Measurements from ENCODE around the gene ZNF302. TPM values are rescaled to one million over a fixed set of nuclear protein-coding genes. Genes with fewer than 3 reads are reported as not detected.

Gene ZNF302
- total and polyA plus RNA-seq, 2 donors from 2014 or later = 25.5 to 36.4 TPM

- intact Hi-C loops (cut with DNase I) = no loop called here
- no peak for FAIRE-seq
Observed at GRCh38 chr19:34731964-34732363, 54.5 kb downstream of the ZNF302 start.

GRCh38 chr19:34732612-34733211, 55.2 kb downstream of the ZNF302 start:
- FAIRE-seq = no peak
- peak overlapping the region; percentile 16 to 98 (median 83) for H3K4me3 ChIP-seq (ENCODE audit: low read length in 3 of 3)
- intact Hi-C loops (cut with DNase I) = no loop called here
- H3K9me3 ChIP-seq (ENCODE audit: control insufficient read depth in 2 of 3, insufficient read depth in 1 of 3, low read length in 3 of 3) = peaks cover 0 to 17% (median 1%) of the 10 kb centered on the region in 3 donors
- peaks cover 6 to 20% (median 11%) of the 10 kb centered on the region in 3 donors for H3K36me3 ChIP-seq (ENCODE audit: control insufficient read depth in 2 of 3, insufficient read depth in 3 of 3, low read length in 3 of 3)
- H3K9ac ChIP-seq (ENCODE audit: low read length in 3 of 3) = peak overlapping the region in 2 of 3 donors; percentile 40 to 97
- peaks cover 0 to 8% (median 5%) of the 10 kb centered on the region in 3 donors for H3K4me1 ChIP-seq (ENCODE audit: control insufficient read depth in 2 of 3, insufficient read depth in 2 of 3, low read depth in 1 of 3, low read length in 3 of 3)
- no peak for TF ChIP-seq CTCF (IDR thresholded peaks at IDR 0.05; ENCODE audit: borderline replicate concordance, extremely low read depth, insufficient read depth)
- peak; percentile 23 to 68 (median 45) for DNase-seq
- peak overlapping the region; percentile 23 to 63 for H3K27ac ChIP-seq (ENCODE audit: low read depth in 2 of 2, low read length in 2 of 2)
- no peaks in the 10 kb centered on the region for H3K27me3 ChIP-seq (ENCODE audit: control insufficient read depth, insufficient read depth, low read length)

More at GRCh38 chr19:34731964-34732363, 54.5 kb downstream of the ZNF302 start:
- peaks cover 0 to 12% (median 0%) of the 10 kb centered on the region in 3 donors for H3K9me3 ChIP-seq (ENCODE audit: control insufficient read depth in 2 of 3, insufficient read depth in 1 of 3, low read length in 3 of 3)
- no peaks in the 10 kb centered on the region for H3K27me3 ChIP-seq (ENCODE audit: control insufficient read depth, insufficient read depth, low read length)
- peaks cover 6 to 13% (median 9%) of the 10 kb centered on the region in 3 donors for H3K36me3 ChIP-seq (ENCODE audit: control insufficient read depth in 2 of 3, insufficient read depth in 3 of 3, low read length in 3 of 3)
- DNase-seq = peak in 1 of 5 donors; percentile 39
- no peak overlapping the region for H3K4me3 ChIP-seq (ENCODE audit: low read length in 3 of 3)
- no peak for TF ChIP-seq CTCF (IDR thresholded peaks at IDR 0.05; ENCODE audit: borderline replicate concordance, extremely low read depth, insufficient read depth)
- H3K9ac ChIP-seq (ENCODE audit: low read length in 3 of 3) = no peak overlapping the region
- H3K4me1 ChIP-seq (ENCODE audit: control insufficient read depth in 2 of 3, insufficient read depth in 2 of 3, low read depth in 1 of 3, low read length in 3 of 3) = peaks cover 0 to 8% (median 5%) of the 10 kb centered on the region in 3 donors
- no peak overlapping the region for H3K27ac ChIP-seq (ENCODE audit: low read depth in 2 of 2, low read length in 2 of 2)

DNA sequence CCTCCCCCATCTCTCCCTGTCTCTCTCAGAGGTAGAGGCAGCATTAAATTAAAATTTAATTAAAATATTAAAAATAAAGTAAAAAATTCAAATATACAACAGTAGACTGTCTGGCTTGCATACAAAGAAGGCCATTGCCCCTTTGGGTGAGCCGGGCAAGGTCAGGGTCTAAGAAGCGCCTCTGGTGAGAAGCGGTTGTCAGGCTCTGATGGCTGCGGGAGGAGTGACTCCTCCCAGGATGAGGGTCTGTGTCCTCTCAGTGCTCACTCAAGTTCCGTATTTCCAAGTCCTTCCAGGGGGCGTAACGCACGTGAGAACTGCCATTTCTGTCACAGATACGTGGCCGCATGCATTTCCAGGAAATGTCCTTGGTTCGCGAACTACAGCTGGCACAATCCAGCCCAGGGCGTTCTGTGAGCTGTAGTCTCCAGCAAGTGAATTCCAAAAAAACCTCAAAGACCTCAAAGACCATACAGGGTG, 55.8 kb downstream of the ZNF302 start:
- FAIRE-seq (no peak), DNase-seq (peak in 4 of 5 donors; percentile 79 to 90 (median 84))
- TF ChIP-seq CTCF (IDR thresholded peaks at IDR 0.05; ENCODE audit: borderline replicate concordance, extremely low read depth, insufficient read depth) = no peak

More for the DNA sequence above, 55.8 kb downstream of the ZNF302 start:
- intact Hi-C loops (cut with DNase I) = no loop called here
- peak overlapping the region; percentile 96 for H3K27ac ChIP-seq (ENCODE audit: low read depth in 2 of 2, low read length in 2 of 2)
- no peaks in the 10 kb centered on the region for H3K27me3 ChIP-seq (ENCODE audit: control insufficient read depth, insufficient read depth, low read length)
- H3K4me3 ChIP-seq (ENCODE audit: low read length in 3 of 3) = peak overlapping the region; percentile 83 to 98 (median 98)
- H3K9me3 ChIP-seq (ENCODE audit: control insufficient read depth in 2 of 3, insufficient read depth in 1 of 3, low read length in 3 of 3) = peaks cover 0 to 17% (median 1%) of the 10 kb centered on the region in 3 donors
- H3K36me3 ChIP-seq (ENCODE audit: control insufficient read depth in 2 of 3, insufficient read depth in 3 of 3, low read length in 3 of 3) = peaks cover 6 to 26% (median 12%) of the 10 kb centered on the region in 3 donors
- H3K9ac ChIP-seq (ENCODE audit: low read length in 3 of 3) = peak overlapping the region; percentile 2 to 97 (median 93)
- H3K4me1 ChIP-seq (ENCODE audit: control insufficient read depth in 2 of 3, insufficient read depth in 2 of 3, low read depth in 1 of 3, low read length in 3 of 3) = peaks cover 0 to 8% (median 5%) of the 10 kb centered on the region in 3 donors

Data from kidney (tissue), 14 donors.